Ovary (tissue), 9 donors: ENCODE measurements around the gene ACAP2. TPM values are rescaled to one million over a fixed set of nuclear protein-coding genes. Genes with fewer than 3 reads are reported as not detected.
"Not testable (repeated sequence)": the region's sequence is repeated elsewhere in the genome, so short reads cannot be mapped to it uniquely, and the experiment has no call there.

Source experiments
- DNase-seq, 5 donors: peaks; one replicate each; pipeline ENCODE4 v3.0.0-alpha.2; 2019 to 2020
- H3K27ac ChIP-seq, 2 donors: fragments of 200-600 bp; one replicate each; pipeline versions ENCODE4 v1.5.1 to v1.8.0; 2019 to 2022
- H3K27me3 ChIP-seq: fragments of 200-600 bp; one replicate; pipeline ENCODE4 v1.8.0; 2022
- H3K36me3 ChIP-seq: fragments of 200-600 bp; sonication (generic); one replicate; pipeline ENCODE4 v1.5.1; 2019
- H3K4me1 ChIP-seq: one replicate; pipeline ENCODE4 v1.8.1; 2013; ENCODE audit warnings: mild to moderate bottlenecking, moderate library complexity; ENCODE audit not compliant: insufficient read depth
- H3K4me3 ChIP-seq: fragments of 200-600 bp; sonication (generic); one replicate; pipeline ENCODE4 v1.5.1; 2017
- H3K9me3 ChIP-seq, 2 donors: fragments of 200-600 bp in 1 of 2; sonication (generic) in 1 of 2; one replicate each; pipeline versions ENCODE4 v1.5.1 to v1.8.1; 2013 to 2019; ENCODE audit warnings: mild to moderate bottlenecking in 1 of 2, moderate library complexity in 1 of 2
- EP300 ChIP-seq: sonication (generic); formaldehyde crosslinking; IDR thresholded peaks from one replicate; pipeline ENCODE4 v1.6.1; 2017; ENCODE audit warnings: antibody characterized with exemption
- POLR2A ChIP-seq: fragments of 450-650 bp; IDR thresholded peaks from one replicate; pipeline ENCODE4 v1.6.1; 2017; ENCODE audit warnings: antibody characterized with exemption, mild to moderate bottlenecking, moderate library complexity
- WGBS, 3 donors: extraction: QIAGEN DNeasy Blood & Tissue Kit in 1 of 3; methylation state at CpG; one replicate each; pipeline versions ENCODE4 v1.1.5 to v1.1.7; 2013 to 2017; 5-methylcytosine and 5-hydroxymethylcytosine counted together
- intact Hi-C, 4 donors: fragments of 100-400 bp; cut with DNase I; formaldehyde crosslinking; loops; one replicate each; pipeline versions ENCODE4 v1.11.0 to v1.15.1; 2022 to 2023
- polyA plus RNA-seq, 2 donors: library from polyadenylated mRNA; stranded (reverse); fragments of 200-250 nt in 1 of 2; fragments of 350-450 nt in 1 of 2; fragmentation: Illumina TruSeq in 1 of 2; extraction: RNeasy Lipid Tissue Mini Kit (QIAGEN cat#74804) in 1 of 2; gene quantifications; one replicate each; pipeline ENCODE4 v1.2.3, GENCODE V29; 2013 to 2014
- total RNA-seq, 7 donors: library from RNA; depleted of rRNA in 2 of 7; stranded (reverse); fragments of >200 nt in 2 of 7; fragmentation: NEBNext Ultra II Directional in 3 of 7; extraction: Animal tissue kit (Norgen Biotek cat#: 25700) in 3 of 7; gene quantifications; one replicate each; pipeline versions ENCODE4 v1.1.0 to v1.2.4, GENCODE V29; 2016 to 2023
- TF ChIP-seq, protein P1 (sequence below), 3 donors: fragments of 450-650 bp in 2 of 3; fragments of 200-600 bp in 1 of 3; IDR thresholded peaks; one replicate each; pipeline versions ENCODE4 v1.5.1 to v1.8.0; 2016 to 2022; ENCODE audit warnings: antibody characterized with exemption in 3 of 3, mild to moderate bottlenecking in 1 of 3
- donor health status: DM: no; HTN: no; CAD: no; lungs with moderate emphysema.
- donor health status: DM: no; HTN: no; CAD: no.
- donor health status: Bipolar disorder and iron deficiency.
- donor health status: DM: yes; HTN: yes; CAD: no.
- donor health status: DM: no; HTN: no; CAD: no.
- donor health status: DM: yes; HTN: yes; CAD: no.

The ACAP2 gene
- total and polyA plus RNA-seq, 9 donors: 15.1 to 66.8 (median 49.4) TPM

DNA sequence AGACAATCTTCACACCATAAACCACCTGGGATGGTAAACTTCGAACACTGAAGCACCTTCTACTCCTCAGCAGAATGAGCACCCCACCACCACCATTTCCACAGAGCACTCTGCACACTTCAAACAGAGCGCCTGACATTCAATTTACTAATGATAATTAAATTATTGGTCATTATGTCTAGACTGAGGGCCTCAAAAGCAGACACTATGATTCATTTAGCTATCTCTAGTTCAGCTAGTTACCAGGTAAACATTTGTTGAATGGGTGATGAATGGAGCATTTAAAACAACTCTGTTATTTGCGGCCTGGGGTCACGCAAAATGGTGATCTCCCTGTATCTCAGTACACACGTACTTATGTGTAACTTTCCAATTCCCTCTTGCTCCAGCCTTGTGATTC lies 40.9 kb downstream of the ACAP2 start:
- Histone ChIP-seq H3K4me1 (peaks cover 4% of the 10 kb centered on the region), H3K27me3 (no peaks in the 10 kb centered on the region), H3K9me3 (no peaks in the 10 kb centered on the region), H3K27ac (no peak overlapping the region), H3K4me3 (no peak overlapping the region), H3K36me3 (no peaks in the 10 kb centered on the region)
- no peak for DNase-seq
- TF ChIP-seq EP300 (no peak), POLR2A (no peak)
- TF ChIP-seq, protein P1, sequence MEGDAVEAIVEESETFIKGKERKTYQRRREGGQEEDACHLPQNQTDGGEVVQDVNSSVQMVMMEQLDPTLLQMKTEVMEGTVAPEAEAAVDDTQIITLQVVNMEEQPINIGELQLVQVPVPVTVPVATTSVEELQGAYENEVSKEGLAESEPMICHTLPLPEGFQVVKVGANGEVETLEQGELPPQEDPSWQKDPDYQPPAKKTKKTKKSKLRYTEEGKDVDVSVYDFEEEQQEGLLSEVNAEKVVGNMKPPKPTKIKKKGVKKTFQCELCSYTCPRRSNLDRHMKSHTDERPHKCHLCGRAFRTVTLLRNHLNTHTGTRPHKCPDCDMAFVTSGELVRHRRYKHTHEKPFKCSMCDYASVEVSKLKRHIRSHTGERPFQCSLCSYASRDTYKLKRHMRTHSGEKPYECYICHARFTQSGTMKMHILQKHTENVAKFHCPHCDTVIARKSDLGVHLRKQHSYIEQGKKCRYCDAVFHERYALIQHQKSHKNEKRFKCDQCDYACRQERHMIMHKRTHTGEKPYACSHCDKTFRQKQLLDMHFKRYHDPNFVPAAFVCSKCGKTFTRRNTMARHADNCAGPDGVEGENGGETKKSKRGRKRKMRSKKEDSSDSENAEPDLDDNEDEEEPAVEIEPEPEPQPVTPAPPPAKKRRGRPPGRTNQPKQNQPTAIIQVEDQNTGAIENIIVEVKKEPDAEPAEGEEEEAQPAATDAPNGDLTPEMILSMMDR (IDR thresholded peaks at IDR 0.05): no peak
- WGBS, 3 donors: 79 to 93% (median 87%) methylated on average over 5 of the region's 5 CpGs
- intact Hi-C loops: no loop called here

DNA sequence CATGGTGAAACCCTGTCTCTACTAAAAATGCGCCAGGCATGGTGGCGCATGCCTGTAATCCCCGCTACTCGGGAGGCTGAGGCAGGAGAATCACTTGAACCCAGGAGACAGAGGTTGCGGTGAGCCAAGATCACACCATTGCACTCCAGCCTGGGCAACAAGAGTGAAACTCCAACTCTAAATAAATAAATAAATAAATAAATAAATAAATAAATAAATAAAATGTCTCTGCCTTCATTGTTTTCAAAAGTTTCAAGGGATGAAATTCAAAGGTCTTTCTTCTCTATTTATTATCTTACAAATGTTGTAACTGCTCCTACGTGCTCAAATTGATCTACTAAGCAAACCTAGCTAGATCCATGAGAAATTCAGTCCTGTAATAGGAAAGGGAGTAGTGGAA lies 44.4 kb downstream of the ACAP2 start:
- H3K27me3 ChIP-seq, DNase-seq, H3K4me1 ChIP-seq, H3K27ac ChIP-seq, H3K4me3 ChIP-seq, H3K9me3 ChIP-seq, intact Hi-C loops, H3K36me3 ChIP-seq: not testable (repeated sequence)
- WGBS, 3 donors: 82 to 88% (median 85%) methylated on average over 6 of the region's 6 CpGs

DNA sequence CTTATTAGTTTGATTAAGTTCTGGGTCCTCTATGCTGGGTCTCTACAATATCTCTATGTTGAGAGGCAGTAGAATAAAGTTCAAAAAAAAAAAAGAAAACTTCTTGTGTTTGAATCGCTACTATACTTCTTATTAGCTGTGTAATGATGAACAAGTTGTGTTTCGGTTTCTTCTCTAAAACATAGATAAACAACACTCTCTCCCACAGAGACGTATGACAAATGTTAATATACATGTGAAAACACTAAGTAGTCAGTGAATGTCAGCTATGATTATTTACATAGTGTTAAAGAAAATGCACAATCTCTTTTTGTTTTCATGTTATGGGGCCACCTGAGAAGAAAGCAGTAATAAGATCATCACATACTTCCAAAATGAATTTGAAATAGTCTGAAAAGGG lies 45.3 kb downstream of the ACAP2 start:
- WGBS, 3 donors: 13 to 24% (median 21%) methylated on average over 3 of the region's 3 CpGs
- Histone ChIP-seq H3K27ac (no peak overlapping the region), H3K27me3 (no peaks in the 10 kb centered on the region), H3K4me1 (peaks cover 6% of the 10 kb centered on the region), H3K36me3 (no peaks in the 10 kb centered on the region), H3K4me3 (no peak overlapping the region), H3K9me3 (no peaks in the 10 kb centered on the region)
- intact Hi-C loops: no loop called here
- TF ChIP-seq EP300 (no peak), POLR2A (no peak)
- TF ChIP-seq, protein P1 (IDR thresholded peaks at IDR 0.05): no peak
- DNase-seq: no peak

DNA sequence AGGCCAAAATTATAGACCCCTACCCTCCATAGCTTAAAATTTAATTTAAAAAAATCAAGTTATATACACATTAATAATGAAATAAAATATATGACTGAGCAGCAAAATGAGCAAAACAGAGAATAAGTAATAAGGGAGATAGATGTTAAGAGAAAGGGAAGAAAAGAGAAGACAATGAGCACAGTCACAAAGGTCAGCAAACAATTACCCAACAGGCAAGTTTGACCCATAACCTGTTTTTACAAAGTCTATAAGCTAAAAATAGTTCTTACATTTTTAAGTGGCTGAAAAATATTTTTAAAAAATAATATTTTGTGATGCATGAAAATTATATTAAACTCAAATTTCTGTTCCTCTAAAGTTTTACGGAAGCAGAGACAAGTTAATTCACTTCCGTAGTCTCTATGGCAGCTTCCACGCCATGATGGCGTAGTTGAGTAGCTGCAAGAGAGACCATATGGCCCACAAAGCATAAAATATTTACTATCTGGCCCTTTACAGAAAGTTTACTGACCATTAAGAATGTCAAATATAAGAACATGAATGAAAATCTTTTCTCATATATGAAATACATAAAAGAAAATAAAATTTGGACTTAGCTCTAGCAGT lies 47.5 kb downstream of the ACAP2 start:
- WGBS, 3 donors: 96 to 98% (median 97%) methylated on average over 4 of the region's 4 CpGs
- H3K27me3 ChIP-seq: no peaks in the 10 kb centered on the region
- no peaks in the 10 kb centered on the region for H3K36me3 ChIP-seq
- peaks cover 5% of the 10 kb centered on the region for H3K4me1 ChIP-seq
- H3K4me3 ChIP-seq: no peak overlapping the region
- no peaks in the 10 kb centered on the region for H3K9me3 ChIP-seq
- TF ChIP-seq EP300 (no peak), POLR2A (no peak)
- TF ChIP-seq, protein P1 (IDR thresholded peaks at IDR 0.05): no peak
- H3K27ac ChIP-seq: no peak overlapping the region
- intact Hi-C loops: no loop called here
- no peak for DNase-seq

DNA sequence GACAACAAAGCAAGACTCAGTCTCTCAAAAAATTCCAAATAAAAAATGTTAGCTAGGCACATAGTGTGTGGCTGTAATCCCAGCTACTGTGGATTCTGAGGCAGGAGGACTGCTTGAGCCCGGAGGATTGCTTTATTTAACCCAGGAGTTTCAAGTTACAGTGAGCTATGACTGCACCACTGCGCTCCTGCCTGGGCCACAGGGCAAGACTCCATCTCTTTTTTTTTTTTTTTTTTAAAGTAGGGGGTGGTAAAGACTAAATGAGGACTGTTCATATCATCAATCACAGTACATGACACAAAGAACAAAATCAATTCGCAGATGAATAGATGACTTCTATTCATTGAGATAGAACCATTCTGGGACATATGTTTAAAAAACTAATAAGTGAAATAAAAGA lies 48.1 kb downstream of the ACAP2 start:
- H3K27me3 ChIP-seq: no peaks in the 10 kb centered on the region
- H3K36me3 ChIP-seq: no peaks in the 10 kb centered on the region
- H3K4me3 ChIP-seq: no peak overlapping the region
- TF ChIP-seq POLR2A (no peak), EP300 (no peak)
- TF ChIP-seq, protein P1 (IDR thresholded peaks at IDR 0.05): no peak
- intact Hi-C loops: no loop called here
- no peaks in the 10 kb centered on the region for H3K9me3 ChIP-seq
- DNase-seq: no peak
- H3K4me1 ChIP-seq: peaks cover 5% of the 10 kb centered on the region
- no peak overlapping the region for H3K27ac ChIP-seq
- WGBS, 3 donors: 81 to 87% (median 82%) methylated on average over 3 of the region's 3 CpGs
